Activated CD4-positive, CD25-positive, alpha-beta regulatory T cell treated with anti-CD3 and anti-CD28 coated beads, Interleukin-2, amount 50 U/mL, for 72 hours (primary cell): ENCODE results near the gene SSNA1.

Experiments
- DNase-seq: peaks from one replicate; pipeline ENCODE4 v3.0.0; 2021

The SSNA1 gene

GRCh38 chr9:137156567-137157375 is 31.7 kb upstream of the SSNA1 start:
- DNase-seq = peak; percentile 63

- no peak for DNase-seq
Measured at GRCh38 chr9:137157618-137158415, 30.7 kb upstream of the SSNA1 start.

- no peak for DNase-seq
Measured at GRCh38 chr9:137158625-137159024, 29.9 kb upstream of the SSNA1 start.

GRCh38 chr9:137159105-137160053 is 29.1 kb upstream of the SSNA1 start:
- no peak for DNase-seq

GRCh38 chr9:137160054-137160425 is 28.4 kb upstream of the SSNA1 start:
- DNase-seq = no peak

GRCh38 chr9:137160716-137161557 is 27.5 kb upstream of the SSNA1 start:
- DNase-seq = no peak

GRCh38 chr9:137161558-137162486 is 26.7 kb upstream of the SSNA1 start:
- DNase-seq = no peak

GRCh38 chr9:137162505-137163364 is 25.7 kb upstream of the SSNA1 start:
- no peak for DNase-seq

GRCh38 chr9:137163365-137163715 is 25.1 kb upstream of the SSNA1 start:
- DNase-seq = no peak

GRCh38 chr9:137163805-137164204 is 24.7 kb upstream of the SSNA1 start:
- no peak for DNase-seq

GRCh38 chr9:137164370-137165249 is 23.9 kb upstream of the SSNA1 start:
- DNase-seq = no peak

GRCh38 chr9:137165250-137165836 is 23.1 kb upstream of the SSNA1 start:
- DNase-seq = no peak

- no peak for DNase-seq
Measured at GRCh38 chr9:137166380-137167229, 21.9 kb upstream of the SSNA1 start.

GRCh38 chr9:137167277-137167746 is 21.2 kb upstream of the SSNA1 start:
- no peak for DNase-seq

GRCh38 chr9:137167747-137168572 is 20.5 kb upstream of the SSNA1 start:
- no peak for DNase-seq

GRCh38 chr9:137168573-137168903 is 19.9 kb upstream of the SSNA1 start:
- DNase-seq = no peak
